GM18519 (cell line): Measurements from ENCODE around the gene MRPL42.
"Not testable (repeated sequence)": the region's sequence is repeated elsewhere in the genome, so short reads cannot be mapped to it uniquely, and the experiment has no call there.

Experiments
- ATAC-seq: cut with Tn5 transposase; IDR thresholded peaks from one replicate; pipeline ENCODE4 v1.9.1; 2021; ENCODE audit warnings: mild to moderate bottlenecking, moderate library complexity; ENCODE audit not compliant: unreplicated experiment, low FRiP score

MRPL42 gene

GRCh38 chr12:93467351-93468007 lies at the start of gene MRPL42:
MRPL42 (plus strand) TSS chr12:93467514; CDS start chr12:93469286, 1,772 bp downstream.
- peak; percentile 76 for ATAC-seq

DNA sequence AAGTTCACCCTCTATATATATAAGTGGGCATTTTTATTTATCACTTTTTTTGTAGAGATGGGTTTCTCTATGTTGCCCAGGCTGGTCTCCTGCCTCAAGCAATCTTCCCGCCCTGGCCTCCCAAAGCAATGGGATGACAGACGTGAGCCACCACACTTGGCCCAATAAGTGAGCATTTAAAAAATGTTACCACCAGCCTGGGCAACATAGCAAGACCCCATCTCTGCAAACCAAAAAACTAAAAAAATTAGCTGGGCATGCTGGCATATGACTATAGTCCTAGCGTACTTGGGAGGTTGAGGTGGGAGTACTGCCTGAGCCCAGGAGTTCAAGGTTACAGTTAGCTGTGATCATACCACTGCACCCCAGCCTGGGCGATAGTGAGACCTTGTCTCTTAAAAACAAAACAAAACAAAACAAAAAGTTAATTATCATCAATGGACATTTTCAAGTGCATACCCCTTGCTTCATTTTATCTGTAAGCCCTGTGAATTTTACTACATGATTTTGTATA lies 49.3 kb upstream of the MRPL42 start:
- ATAC-seq, result no peak

GRCh38 chr12:93419388-93420034 lies 47.8 kb upstream of the MRPL42 start:
- no peak for ATAC-seq

GRCh38 chr12:93422050-93422449 lies 45.3 kb upstream of the MRPL42 start:
- ATAC-seq, result no peak

DNA sequence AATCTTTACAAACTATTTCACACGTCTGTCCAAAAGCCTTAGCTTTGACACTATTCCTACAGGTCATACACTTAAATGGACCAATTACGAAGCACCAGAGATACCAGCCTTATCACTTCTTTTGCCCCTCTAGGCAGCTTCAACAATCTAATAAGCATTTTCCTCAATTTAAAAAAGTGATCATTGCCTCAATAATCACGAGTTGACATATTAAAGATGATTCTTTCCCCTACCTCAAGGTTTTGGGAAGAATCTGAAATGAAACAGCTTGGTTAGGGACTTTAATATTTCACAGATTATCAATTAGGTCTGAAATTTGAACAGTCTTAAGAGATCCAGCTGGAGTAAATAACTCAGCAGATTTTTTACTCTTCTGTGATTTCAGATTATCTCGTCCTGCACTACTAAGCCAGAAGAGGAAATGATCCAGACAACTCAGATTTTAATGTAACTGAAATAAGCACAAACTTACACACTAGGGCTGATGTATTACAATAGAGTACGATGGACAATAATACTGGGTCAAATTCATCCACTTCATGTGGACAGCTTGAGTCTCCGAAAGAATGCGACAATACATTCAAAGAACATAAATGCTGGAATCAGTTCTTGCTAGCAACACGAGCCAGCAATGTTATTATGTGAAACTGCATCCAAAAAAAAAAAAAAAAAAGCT lies 41.4 kb upstream of the MRPL42 start:
- no peak for ATAC-seq

GRCh38 chr12:93426412-93426805 lies 40.9 kb upstream of the MRPL42 start:
- no peak for ATAC-seq

GRCh38 chr12:93427779-93428564 lies 39.3 kb upstream of the MRPL42 start:
- ATAC-seq, result no peak

GRCh38 chr12:93429448-93429847 lies 37.9 kb upstream of the MRPL42 start:
- ATAC-seq, result no peak

GRCh38 chr12:93429852-93430251 lies 37.5 kb upstream of the MRPL42 start:
- no peak for ATAC-seq

- no peak for ATAC-seq
These were observed 37.0 kb upstream of the MRPL42 start for GRCh38 chr12:93430280-93430679.

DNA sequence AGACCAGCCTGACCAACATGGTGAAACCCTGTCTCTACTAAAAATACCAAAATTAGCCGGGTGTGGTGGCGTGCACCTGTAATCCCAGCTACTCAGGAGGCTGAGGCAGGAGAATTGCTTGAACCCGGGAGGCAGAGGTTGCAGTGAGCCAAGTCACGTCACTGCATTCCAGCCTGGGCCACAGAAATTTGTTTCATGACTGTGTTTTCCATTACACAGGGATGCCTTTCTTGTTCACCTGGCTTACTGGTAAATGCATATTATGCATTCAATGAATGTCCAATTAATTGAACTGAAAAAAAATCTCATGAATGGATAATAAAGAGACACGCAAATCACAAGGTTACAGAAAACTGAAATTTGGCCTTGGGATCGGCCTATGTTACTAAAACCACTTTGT lies 35.3 kb upstream of the MRPL42 start:
- ATAC-seq, result not testable (repeated sequence)

- ATAC-seq, result no peak
These were observed 33.0 kb upstream of the MRPL42 start for GRCh38 chr12:93434256-93434865.

DNA sequence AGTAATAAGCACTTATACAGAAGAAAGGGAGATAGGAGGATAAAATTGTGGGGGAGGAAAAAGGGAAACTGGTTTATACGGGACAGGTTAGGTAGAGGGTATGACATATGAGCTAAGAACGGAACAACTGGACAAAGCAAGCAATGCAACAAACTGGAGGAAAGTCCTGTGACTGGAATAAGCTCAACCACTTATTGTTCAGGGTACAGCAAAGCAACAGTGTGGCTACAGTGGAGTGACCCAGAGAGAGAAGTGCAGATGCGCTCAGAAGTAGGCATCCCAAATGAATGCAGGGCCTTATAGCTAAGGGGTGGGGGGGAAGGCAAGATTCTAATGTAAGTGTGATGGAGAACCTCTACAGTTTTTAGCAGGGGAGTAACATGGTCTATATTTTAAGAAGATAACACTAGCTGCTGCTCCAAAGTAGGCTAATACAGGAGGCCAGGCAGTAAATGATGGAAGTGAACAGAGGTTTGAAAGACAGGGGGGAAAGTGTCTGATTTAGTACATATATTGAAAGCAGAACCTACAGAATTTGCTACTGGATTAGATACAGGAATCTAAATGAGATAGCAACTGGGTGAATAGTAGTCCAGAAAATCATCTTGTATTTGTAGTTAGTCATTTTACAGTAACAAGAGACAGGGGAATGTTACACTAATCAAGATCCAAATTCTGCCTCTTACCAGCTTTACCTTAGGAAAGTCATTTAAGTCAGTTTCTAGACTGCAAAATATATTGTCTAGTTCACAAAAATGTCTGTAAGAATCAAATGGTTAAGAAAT lies 28.9 kb upstream of the MRPL42 start:
- ATAC-seq, result no peak

GRCh38 chr12:93440043-93440835 lies 27.1 kb upstream of the MRPL42 start:
- no peak for ATAC-seq

- no peak for ATAC-seq
These were observed 26.2 kb upstream of the MRPL42 start for GRCh38 chr12:93441081-93441616.

DNA sequence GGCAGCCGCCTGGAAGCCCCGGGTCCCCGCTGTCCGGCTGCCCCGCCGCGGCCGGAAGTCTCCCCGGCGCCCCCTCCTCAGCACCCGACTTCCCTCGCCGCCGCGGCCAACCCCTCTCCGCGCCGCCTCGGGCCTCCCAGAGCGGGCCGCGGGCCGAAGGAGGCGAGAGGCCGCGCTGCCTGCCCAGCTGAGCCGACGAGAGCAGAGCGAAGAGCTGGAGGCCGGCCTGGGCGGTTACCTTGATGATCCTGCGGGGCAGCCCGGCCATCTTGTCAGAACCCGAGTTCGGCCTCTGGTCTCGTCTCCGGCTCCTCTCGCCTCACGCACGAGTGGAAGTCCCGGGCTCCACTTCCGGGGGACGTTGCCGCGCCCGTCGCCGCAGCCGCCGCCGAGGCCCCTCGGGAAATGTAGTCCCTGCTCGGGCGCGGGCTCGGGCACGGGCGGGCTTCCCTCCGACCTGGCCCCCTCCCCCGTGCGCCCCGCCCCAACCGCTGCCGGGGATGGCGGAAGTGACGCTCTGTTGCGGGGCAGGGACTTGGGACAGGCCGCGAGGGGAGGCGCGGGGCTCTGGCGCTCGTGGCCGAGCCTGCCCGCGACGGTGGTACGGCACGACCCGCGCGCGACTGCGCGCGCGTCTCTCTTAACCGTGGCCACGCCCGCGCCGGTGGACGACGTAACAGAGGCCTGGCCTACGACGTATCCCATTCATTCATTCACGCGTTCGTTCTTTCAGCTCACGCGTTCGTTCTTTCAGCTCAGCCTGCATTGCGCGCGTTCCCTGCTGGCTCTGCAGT lies 25.5 kb upstream of the MRPL42 start, which contains the start of gene UBE2N:
TSS of gene UBE2N (minus strand) at position 331 of the 794 bp plus-strand sequence. CDS start at position 268, 63 bp downstream.
- ATAC-seq, result peak; percentile 58
